Fibroblast of the aortic adventitia (primary cell): ENCODE data around the gene MAPKAP1. TPM values are rescaled to one million over a fixed set of nuclear protein-coding genes. Genes with fewer than 3 reads are reported as not detected.

Experiments used
- DNase-seq: peaks from one replicate; pipeline ENCODE4 v3.0.0-alpha.2; 2010; ENCODE audit warnings: low read depth
- H3K4me3 ChIP-seq: 2 replicates; pipeline ENCODE4 v1.5.1; 2011; ENCODE audit warnings: low read depth, mild to moderate bottlenecking, control low read depth, low read length, moderate library complexity
- CTCF ChIP-seq: IDR thresholded peaks from 2 replicates; pipeline ENCODE4 v1.5.1; 2011; ENCODE audit warnings: mild to moderate bottlenecking, low read length, control low read depth, inconsistent platforms; ENCODE audit not compliant: insufficient read depth
- total RNA-seq: library from RNA; depleted of rRNA; stranded (reverse); fragments of >200 nt; gene quantifications from 2 replicates; pipeline ENCODE4 v1.2.3, GENCODE V29; 2012; ENCODE audit warnings: low replicate concordance

The MAPKAP1 gene
- total RNA-seq, 1 donor, result 90.6 TPM

GRCh38 chr9:125430161-125431011 is 276.6 kb downstream of the MAPKAP1 start:
- TF ChIP-seq CTCF, result no peak
- DNase-seq, result no peak
- no peak overlapping the region for H3K4me3 ChIP-seq

GRCh38 chr9:125429476-125430160 is 277.4 kb downstream of the MAPKAP1 start:
- TF ChIP-seq CTCF, result no peak
- DNase-seq, result no peak
- H3K4me3 ChIP-seq, result no peak overlapping the region

GRCh38 chr9:125428902-125429467 is 278.0 kb downstream of the MAPKAP1 start:
- no peak for DNase-seq
- H3K4me3 ChIP-seq, result no peak overlapping the region

GRCh38 chr9:125428060-125428901 is 278.7 kb downstream of the MAPKAP1 start:
- TF ChIP-seq CTCF, result peak; percentile 48
- no peak overlapping the region for H3K4me3 ChIP-seq
- no peak for DNase-seq

More at GRCh38 chr9:125428902-125429467, 278.0 kb downstream of the MAPKAP1 start:
- no peak for TF ChIP-seq CTCF

- no peak overlapping the region for H3K4me3 ChIP-seq
- no peak for TF ChIP-seq CTCF
- no peak for DNase-seq
Observed at GRCh38 chr9:125427556-125427955, 279.5 kb downstream of the MAPKAP1 start.

- H3K4me3 ChIP-seq, result no peak overlapping the region
- TF ChIP-seq CTCF, result no peak
- no peak for DNase-seq
Observed at GRCh38 chr9:125426926-125427325, 280.1 kb downstream of the MAPKAP1 start.
